Brain microvascular endothelial cell (primary cell): Measurements from ENCODE around the gene ME1.
"Not testable (repeated sequence)": the region's sequence is repeated elsewhere in the genome, so short reads cannot be mapped to it uniquely, and the experiment has no call there.

Source experiments
- DNase-seq: peaks from one replicate; pipeline ENCODE4 v3.0.0-alpha.2; 2020
- H3K27ac ChIP-seq: fragments of 250-450 bp; sonication (Bioruptor Pico); 2 replicates; pipeline ENCODE4 v1.5.1; 2020; ENCODE audit warnings: mild to moderate bottlenecking, moderate library complexity
- H3K27me3 ChIP-seq: fragments of 250-450 bp; sonication (Bioruptor Pico); replicated peaks from 2 replicates; pipeline ENCODE4 v1.5.1; 2020; ENCODE audit warnings: mild to moderate bottlenecking
- H3K36me3 ChIP-seq: fragments of 250-450 bp; sonication (Bioruptor Pico); replicated peaks from 2 replicates; pipeline ENCODE4 v1.5.1; 2020; ENCODE audit warnings: mild to moderate bottlenecking
- H3K4me3 ChIP-seq: 2 replicates; pipeline ENCODE4 v1.5.1; 2011; ENCODE audit warnings: low read depth, mild to moderate bottlenecking, control low read depth, low read length, moderate library complexity
- in situ Hi-C: cut with HindIII; loops from 2 replicates; pipeline ENCODE4 v1.10.0; 2017; ENCODE audit warnings: low sequenced_read_pairs, low pct_ligation_motif_present
- TF ChIP-seq, protein P1 (sequence below): IDR thresholded peaks from 2 replicates; pipeline ENCODE4 v1.5.1; 2011; ENCODE audit warnings: low read depth, mild to moderate bottlenecking, moderate library complexity, low read length, control low read depth, inconsistent platforms; ENCODE audit errors: missing control alignments

The ME1 gene

DNA sequence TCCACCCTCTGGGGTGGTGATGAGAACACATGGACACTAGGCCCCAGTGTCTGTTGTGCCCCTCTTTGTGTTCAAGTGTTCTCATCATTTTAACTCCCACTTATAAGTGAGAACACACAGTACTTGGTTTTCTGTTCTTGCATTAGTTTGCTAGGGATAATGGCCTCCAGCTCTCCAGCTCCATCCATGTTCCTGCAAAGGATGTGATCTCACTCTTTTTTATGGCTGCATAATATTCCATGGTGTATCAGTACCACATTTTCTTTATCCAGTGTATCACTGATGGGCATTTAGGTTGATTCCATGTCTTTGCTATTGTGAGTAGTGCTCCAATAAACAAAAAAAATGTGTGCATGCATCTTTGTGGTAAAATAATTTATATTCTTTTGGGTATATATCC is 170.3 kb downstream of the ME1 start:
- no peak for DNase-seq
- H3K27ac ChIP-seq, result no peak overlapping the region
- TF ChIP-seq, protein P1, sequence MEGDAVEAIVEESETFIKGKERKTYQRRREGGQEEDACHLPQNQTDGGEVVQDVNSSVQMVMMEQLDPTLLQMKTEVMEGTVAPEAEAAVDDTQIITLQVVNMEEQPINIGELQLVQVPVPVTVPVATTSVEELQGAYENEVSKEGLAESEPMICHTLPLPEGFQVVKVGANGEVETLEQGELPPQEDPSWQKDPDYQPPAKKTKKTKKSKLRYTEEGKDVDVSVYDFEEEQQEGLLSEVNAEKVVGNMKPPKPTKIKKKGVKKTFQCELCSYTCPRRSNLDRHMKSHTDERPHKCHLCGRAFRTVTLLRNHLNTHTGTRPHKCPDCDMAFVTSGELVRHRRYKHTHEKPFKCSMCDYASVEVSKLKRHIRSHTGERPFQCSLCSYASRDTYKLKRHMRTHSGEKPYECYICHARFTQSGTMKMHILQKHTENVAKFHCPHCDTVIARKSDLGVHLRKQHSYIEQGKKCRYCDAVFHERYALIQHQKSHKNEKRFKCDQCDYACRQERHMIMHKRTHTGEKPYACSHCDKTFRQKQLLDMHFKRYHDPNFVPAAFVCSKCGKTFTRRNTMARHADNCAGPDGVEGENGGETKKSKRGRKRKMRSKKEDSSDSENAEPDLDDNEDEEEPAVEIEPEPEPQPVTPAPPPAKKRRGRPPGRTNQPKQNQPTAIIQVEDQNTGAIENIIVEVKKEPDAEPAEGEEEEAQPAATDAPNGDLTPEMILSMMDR, result no peak
- H3K4me3 ChIP-seq, result no peak overlapping the region
- H3K36me3 ChIP-seq, result no peaks in the 10 kb centered on the region
- H3K27me3 ChIP-seq, result no peaks in the 10 kb centered on the region
- in situ Hi-C loops, result no loop called here

DNA sequence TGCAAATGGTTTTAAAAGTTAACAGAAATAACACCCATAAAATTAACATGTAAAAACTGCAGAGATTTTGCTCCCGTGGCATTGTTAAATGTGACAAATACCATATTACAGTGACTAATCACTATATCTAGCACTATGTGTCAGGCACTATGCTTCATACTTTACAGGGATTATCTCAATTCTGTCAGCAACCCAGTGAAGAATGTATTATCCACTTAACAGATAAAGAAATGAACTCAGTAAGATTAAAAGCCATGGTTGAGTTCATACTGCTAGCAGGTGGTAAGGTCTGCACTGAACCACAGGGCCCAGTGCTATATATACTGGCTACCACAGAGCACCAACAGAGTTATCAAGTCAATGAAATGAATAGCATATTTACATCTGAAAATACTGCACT is 172.3 kb downstream of the ME1 start:
- Histone ChIP-seq H3K4me3 (no peak overlapping the region), H3K27ac (no peak overlapping the region), H3K36me3 (no peaks in the 10 kb centered on the region), H3K27me3 (no peaks in the 10 kb centered on the region)
- peak; percentile 40 for DNase-seq
- in situ Hi-C loops, result no loop called here
- TF ChIP-seq, protein P1, result no peak

DNA sequence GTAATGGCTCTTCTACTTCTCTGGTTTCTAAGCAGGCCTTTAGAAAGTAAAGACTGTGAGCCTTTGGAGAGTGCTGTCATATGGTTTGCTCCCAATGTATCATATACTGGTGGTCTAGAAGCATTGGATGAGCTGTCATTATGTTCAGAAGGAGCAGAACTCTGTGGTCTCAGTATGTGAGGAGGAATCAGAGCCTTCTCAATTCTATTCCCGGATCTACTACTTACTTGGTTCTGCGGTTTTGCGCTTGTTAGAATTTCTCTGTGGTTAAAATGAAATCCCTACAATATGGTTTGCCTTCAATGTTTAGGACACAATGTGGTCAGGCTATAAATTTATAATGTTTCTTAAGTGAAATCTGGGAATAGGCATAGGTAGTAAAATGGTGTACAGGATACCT is 173.1 kb downstream of the ME1 start:
- Histone ChIP-seq H3K4me3 (no peak overlapping the region), H3K27me3 (no peaks in the 10 kb centered on the region), H3K27ac (no peak overlapping the region), H3K36me3 (no peaks in the 10 kb centered on the region)
- in situ Hi-C loops, result no loop called here
- TF ChIP-seq, protein P1, result no peak
- DNase-seq, result no peak

DNA sequence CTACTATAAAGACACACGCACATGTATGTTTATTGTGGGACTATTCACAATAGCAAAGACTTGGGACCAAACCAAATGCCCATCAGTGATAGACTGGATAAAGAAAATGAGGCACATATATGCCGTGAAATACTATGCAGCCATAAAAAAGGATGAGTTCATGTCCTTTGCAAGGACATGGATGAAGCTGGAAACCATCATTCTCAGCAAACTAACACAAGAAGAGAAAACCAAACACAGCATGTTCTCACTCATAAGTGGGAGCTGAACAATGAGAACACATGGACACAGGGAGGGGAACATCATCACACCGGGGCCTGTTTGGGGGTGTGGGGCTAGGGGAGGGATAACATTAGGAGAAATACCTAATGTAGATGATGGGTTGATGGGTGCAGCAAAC is 174.1 kb downstream of the ME1 start:
- DNase-seq, in situ Hi-C loops, H3K36me3 ChIP-seq, H3K4me3 ChIP-seq, H3K27me3 ChIP-seq, H3K27ac ChIP-seq: not testable (repeated sequence)

DNA sequence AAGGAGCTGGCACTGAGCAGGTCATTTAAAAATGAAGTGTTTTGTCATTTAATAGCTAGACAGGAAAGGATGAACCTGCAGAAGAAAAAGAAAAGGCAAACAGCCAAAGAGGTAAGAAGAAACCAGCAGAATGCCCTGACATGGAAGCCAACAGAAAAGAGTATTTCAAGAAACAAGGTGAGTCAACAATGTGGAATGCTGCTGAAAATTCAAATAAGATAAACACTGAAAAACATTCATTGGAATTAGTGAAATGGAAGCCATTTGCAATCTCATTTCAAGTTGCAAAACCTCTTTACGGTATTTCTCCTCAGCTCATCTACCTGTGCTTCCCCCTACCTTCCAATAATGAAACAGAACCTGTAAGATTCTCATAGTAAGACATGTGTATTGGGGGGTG is 178.1 kb downstream of the ME1 start:
- Histone ChIP-seq H3K36me3 (no peaks in the 10 kb centered on the region), H3K27me3 (no peaks in the 10 kb centered on the region), H3K4me3 (no peak overlapping the region), H3K27ac (no peak overlapping the region)
- in situ Hi-C loops, result no loop called here
- DNase-seq, result peak; percentile 27
- TF ChIP-seq, protein P1, result no peak

DNA sequence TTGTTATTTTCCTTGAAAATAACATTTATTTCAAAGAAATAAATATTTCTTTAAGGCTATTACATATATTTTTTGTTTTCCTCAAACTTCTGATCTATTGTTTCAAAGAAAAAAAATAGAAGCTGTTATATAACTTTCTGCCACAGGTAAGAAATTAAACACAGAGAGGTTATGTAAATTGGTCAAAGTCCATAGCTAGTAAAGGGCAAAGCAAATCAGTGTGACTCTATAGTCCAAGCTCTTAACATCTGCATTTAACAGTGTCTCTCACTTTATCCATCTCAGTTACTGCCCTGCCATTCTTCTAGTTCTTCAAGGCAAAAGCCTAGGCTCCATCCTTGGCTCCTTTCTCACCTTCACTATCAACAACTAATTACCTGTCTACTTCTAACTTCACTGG is 180.6 kb downstream of the ME1 start:
- DNase-seq, result no peak

More for the DNA sequence above, 180.6 kb downstream of the ME1 start:
- no peaks in the 10 kb centered on the region for H3K36me3 ChIP-seq
- no peak overlapping the region for H3K27ac ChIP-seq
- in situ Hi-C loops, result no loop called here
- TF ChIP-seq, protein P1, result no peak
- H3K27me3 ChIP-seq, result no peaks in the 10 kb centered on the region
- no peak overlapping the region for H3K4me3 ChIP-seq
